NCI-H2029 (cell line): ENCODE results near the gene ALKBH8.
"Not testable (repeated sequence)": the region's sequence is repeated elsewhere in the genome, so short reads cannot be mapped to it uniquely, and the experiment has no call there.

Source experiments
- DNase-seq: peaks from one replicate; lab custom pipeline; 2025; lab: John Stamatoyannopoulos, UW

ALKBH8 gene

GRCh38 chr11:107565219-107565937, at the start of gene ALKBH8:
ALKBH8 (minus strand) TSS chr11:107565735; CDS start chr11:107560893, 4,842 bp downstream.
- peak; percentile 44 for DNase-seq

GRCh38 chr11:107612445-107612844, 46.9 kb upstream of the ALKBH8 start:
- DNase-seq: no peak

GRCh38 chr11:107609400-107610218, 44.1 kb upstream of the ALKBH8 start:
- no peak for DNase-seq

GRCh38 chr11:107608809-107609208, 43.3 kb upstream of the ALKBH8 start:
- no peak for DNase-seq

- no peak for DNase-seq
These were observed 40.6 kb upstream of the ALKBH8 start for GRCh38 chr11:107606141-107606540.

GRCh38 chr11:107605061-107606006, 39.8 kb upstream of the ALKBH8 start:
- no peak for DNase-seq

GRCh38 chr11:107598225-107599139, 32.9 kb upstream of the ALKBH8 start:
- no peak for DNase-seq

- no peak for DNase-seq
These were observed 29.2 kb upstream of the ALKBH8 start for GRCh38 chr11:107594736-107595135.

GRCh38 chr11:107593951-107594350, 28.4 kb upstream of the ALKBH8 start:
- no peak for DNase-seq

- no peak for DNase-seq
These were observed 27.3 kb upstream of the ALKBH8 start for GRCh38 chr11:107592813-107593212.

- no peak for DNase-seq
These were observed 26.7 kb upstream of the ALKBH8 start for GRCh38 chr11:107592231-107592590.

GRCh38 chr11:107591378-107592230, 26.1 kb upstream of the ALKBH8 start:
- no peak for DNase-seq

- no peak for DNase-seq
These were observed 25.2 kb upstream of the ALKBH8 start, which contains the start of gene ELMOD1 for GRCh38 chr11:107590460-107591377. ELMOD1 (plus strand) TSS chr11:107591147; CDS start chr11:107618190, 27,043 bp downstream.

- no peak for DNase-seq
These were observed 21.9 kb upstream of the ALKBH8 start for GRCh38 chr11:107587306-107587979.

GRCh38 chr11:107583629-107584195, 18.2 kb upstream of the ALKBH8 start:
- no peak for DNase-seq

- DNase-seq: no peak
These were observed 15.6 kb upstream of the ALKBH8 start for GRCh38 chr11:107581147-107581546.

- not testable (repeated sequence) for DNase-seq
These were observed 13.6 kb upstream of the ALKBH8 start for GRCh38 chr11:107579169-107579568.

- DNase-seq: no peak
These were observed 11.8 kb upstream of the ALKBH8 start for GRCh38 chr11:107577346-107577711.
